Measurements from ENCODE around the gene TRIM39.
"Not testable (repeated sequence)": the region's sequence is repeated elsewhere in the genome, so short reads cannot be mapped to it uniquely, and the experiment has no call there.

The TRIM39 gene

GRCh38 chr6:30369280-30369679 lies 42.6 kb downstream of the TRIM39 start:
- DNase-seq: not testable (repeated sequence)

- no peak for DNase-seq
Measured at GRCh38 chr6:30378290-30378937, 51.7 kb downstream of the TRIM39 start.

- no peak for DNase-seq
Measured at GRCh38 chr6:30380464-30380863, 53.7 kb downstream of the TRIM39 start.

GRCh38 chr6:30386166-30386565 lies 59.4 kb downstream of the TRIM39 start:
- DNase-seq: no peak

GRCh38 chr6:30391240-30391639 lies 64.5 kb downstream of the TRIM39 start:
- DNase-seq: no peak

Measured in right forelimb (tissue), 1 donor.